Upper lobe of right lung (tissue), 1 donor: ENCODE data around the gene TASP1. TPM values are rescaled to one million over a fixed set of nuclear protein-coding genes. Genes with fewer than 3 reads are reported as not detected.

Source experiments
- ATAC-seq: fragments of 200-7000 bp; cut with Tn5 transposase; one replicate; pipeline ENCODE4 v1.9.1; 2020; ENCODE audit warnings: mild to moderate bottlenecking, moderate library complexity
- DNase-seq: peaks from one replicate; pipeline ENCODE4 v3.0.0-alpha.2; 2020
- H3K27ac ChIP-seq: fragments of 200-600 bp; one replicate; pipeline ENCODE4 v1.8.0; 2022
- H3K27me3 ChIP-seq: fragments of 200-600 bp; one replicate; pipeline ENCODE4 v1.8.0; 2022; ENCODE audit warnings: mild to moderate bottlenecking
- H3K36me3 ChIP-seq: fragments of 200-600 bp; one replicate; pipeline ENCODE4 v1.8.0; 2022
- H3K4me1 ChIP-seq: fragments of 200-600 bp; one replicate; pipeline ENCODE4 v1.8.0; 2022
- H3K4me3 ChIP-seq: fragments of 200-600 bp; one replicate; pipeline ENCODE4 v1.8.0; 2022; ENCODE audit warnings: mild to moderate bottlenecking
- H3K9me3 ChIP-seq: fragments of 200-600 bp; one replicate; pipeline ENCODE4 v1.8.0; 2022
- intact Hi-C: fragments of 100-400 bp; cut with DNase I; formaldehyde crosslinking; loops from one replicate; pipeline ENCODE4 v1.11.0; 2022
- total RNA-seq: library from RNA; stranded (reverse); fragmentation: NEBNext Ultra II Directional; extraction: Animal tissue kit (Norgen Biotek cat#: 25700); gene quantifications from one replicate; pipeline ENCODE4 v1.2.1, GENCODE V29; 2021
- TF ChIP-seq, protein P1 (sequence below): fragments of 200-600 bp; IDR thresholded peaks from one replicate; pipeline ENCODE4 v1.8.0; 2022; ENCODE audit warnings: antibody characterized with exemption
- donor health status: DM: no; HTN: yes; CAD: no; lungs with severe emphysema.

The TASP1 gene
- total RNA-seq, 1 donor from 2014 or later, result 17.1 TPM

DNA sequence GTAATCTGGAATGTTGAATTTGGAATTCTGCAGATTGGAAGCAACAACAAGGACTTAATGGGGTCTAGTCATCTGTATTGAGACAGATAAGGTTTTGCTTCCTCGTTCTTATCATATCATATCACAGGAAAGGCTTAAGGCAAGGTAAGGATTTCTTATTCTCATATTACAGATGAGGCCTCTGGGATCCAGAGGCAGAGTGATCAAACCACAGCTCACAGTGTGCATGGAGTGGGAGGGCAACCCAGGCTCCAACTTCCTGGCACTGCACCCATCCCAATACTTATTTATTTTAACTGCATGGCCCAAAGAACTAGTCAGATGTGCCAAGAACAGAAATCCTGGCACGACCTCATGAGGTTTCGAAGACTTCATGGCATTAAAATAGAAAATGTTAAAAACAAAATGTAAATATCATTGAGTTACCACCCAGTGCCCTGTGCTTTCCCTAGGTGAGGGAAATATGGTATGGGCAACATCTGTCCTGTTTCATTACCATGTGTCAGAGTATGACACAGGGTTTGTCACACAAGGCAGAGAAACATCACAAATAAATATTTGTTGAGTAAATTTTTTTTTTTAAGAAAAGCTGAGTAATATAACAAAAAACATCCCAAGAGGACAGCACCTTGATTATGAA, 225.8 kb downstream of the TASP1 start:
- Histone ChIP-seq H3K27me3 (no peaks in the 10 kb centered on the region), H3K36me3 (no peaks in the 10 kb centered on the region), H3K9me3 (no peaks in the 10 kb centered on the region), H3K4me1 (no peaks in the 10 kb centered on the region), H3K27ac (no peak overlapping the region), H3K4me3 (no peak overlapping the region)
- intact Hi-C loops, result no loop called here
- TF ChIP-seq, protein P1, sequence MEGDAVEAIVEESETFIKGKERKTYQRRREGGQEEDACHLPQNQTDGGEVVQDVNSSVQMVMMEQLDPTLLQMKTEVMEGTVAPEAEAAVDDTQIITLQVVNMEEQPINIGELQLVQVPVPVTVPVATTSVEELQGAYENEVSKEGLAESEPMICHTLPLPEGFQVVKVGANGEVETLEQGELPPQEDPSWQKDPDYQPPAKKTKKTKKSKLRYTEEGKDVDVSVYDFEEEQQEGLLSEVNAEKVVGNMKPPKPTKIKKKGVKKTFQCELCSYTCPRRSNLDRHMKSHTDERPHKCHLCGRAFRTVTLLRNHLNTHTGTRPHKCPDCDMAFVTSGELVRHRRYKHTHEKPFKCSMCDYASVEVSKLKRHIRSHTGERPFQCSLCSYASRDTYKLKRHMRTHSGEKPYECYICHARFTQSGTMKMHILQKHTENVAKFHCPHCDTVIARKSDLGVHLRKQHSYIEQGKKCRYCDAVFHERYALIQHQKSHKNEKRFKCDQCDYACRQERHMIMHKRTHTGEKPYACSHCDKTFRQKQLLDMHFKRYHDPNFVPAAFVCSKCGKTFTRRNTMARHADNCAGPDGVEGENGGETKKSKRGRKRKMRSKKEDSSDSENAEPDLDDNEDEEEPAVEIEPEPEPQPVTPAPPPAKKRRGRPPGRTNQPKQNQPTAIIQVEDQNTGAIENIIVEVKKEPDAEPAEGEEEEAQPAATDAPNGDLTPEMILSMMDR, result no peak
- DNase-seq (no peak), ATAC-seq (no peak)

DNA sequence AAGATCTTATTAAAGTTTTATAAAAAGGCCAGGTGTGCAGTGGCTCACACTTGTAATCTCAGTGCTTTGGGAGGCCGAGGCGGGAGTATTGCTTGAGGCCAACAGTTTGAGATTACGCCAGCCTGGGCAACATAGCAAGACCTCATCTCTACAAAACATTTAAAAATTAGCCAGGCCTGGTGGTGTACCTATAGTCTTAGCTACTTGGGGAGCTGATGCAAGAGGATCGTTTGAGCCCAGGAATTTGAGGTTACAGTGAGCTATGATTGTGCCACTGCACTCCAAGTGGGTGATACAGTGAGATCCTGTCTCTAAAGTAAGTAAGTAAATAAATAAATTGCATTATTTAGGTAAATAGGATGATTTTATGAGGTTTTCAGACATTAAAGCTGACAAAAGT, 234.4 kb downstream of the TASP1 start:
- Histone ChIP-seq H3K36me3 (no peaks in the 10 kb centered on the region), H3K4me1 (no peaks in the 10 kb centered on the region), H3K27ac (no peak overlapping the region), H3K4me3 (no peak overlapping the region), H3K9me3 (no peaks in the 10 kb centered on the region), H3K27me3 (no peaks in the 10 kb centered on the region)
- TF ChIP-seq, protein P1, result no peak
- no peak for DNase-seq
- intact Hi-C loops, result no loop called here
- no peak for ATAC-seq

DNA sequence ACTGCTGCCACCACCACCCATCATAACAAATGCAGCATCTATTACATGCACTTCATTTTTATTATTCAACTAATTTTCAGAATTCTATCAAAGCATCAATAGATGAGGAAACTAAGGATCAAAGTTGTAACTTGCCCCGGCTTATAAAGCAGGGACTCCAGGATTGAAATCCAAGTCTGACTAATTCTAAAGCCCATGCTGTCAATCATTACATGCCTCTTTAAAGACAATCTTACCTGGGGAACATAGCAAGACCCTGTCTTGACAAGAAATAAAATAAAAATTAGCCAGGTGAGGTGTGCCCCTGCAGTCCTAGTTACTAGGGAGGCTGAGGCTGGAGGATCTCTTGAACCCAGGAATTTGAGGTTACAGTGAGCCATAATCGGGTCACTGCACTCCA, 235.3 kb downstream of the TASP1 start:
- no peaks in the 10 kb centered on the region for H3K9me3 ChIP-seq
- DNase-seq, result no peak
- no peak for ATAC-seq
- no peaks in the 10 kb centered on the region for H3K36me3 ChIP-seq
- no peak overlapping the region for H3K27ac ChIP-seq
- H3K27me3 ChIP-seq, result no peaks in the 10 kb centered on the region
- TF ChIP-seq, protein P1, result no peak
- intact Hi-C loops, result no loop called here
- H3K4me1 ChIP-seq, result no peaks in the 10 kb centered on the region
- no peak overlapping the region for H3K4me3 ChIP-seq

DNA sequence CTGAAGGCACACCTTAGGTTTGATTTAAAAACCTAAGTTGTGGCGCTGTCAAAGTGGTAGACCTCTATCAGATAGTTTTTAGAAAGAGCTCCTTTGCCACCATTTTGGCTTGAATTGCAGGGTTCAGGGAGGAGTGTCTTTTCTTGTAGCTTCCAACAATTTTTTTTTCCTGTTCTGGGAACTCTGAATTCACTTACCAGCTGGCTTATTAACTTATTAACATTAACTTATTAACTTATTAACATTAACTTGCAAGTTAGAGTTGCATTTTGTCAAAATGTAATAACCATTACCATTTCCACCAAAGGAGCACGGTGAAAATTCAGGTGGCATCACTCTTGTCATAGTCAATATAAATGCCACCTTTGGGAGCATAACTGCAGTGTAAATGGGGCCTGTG, 235.7 kb downstream of the TASP1 start:
- no peaks in the 10 kb centered on the region for H3K36me3 ChIP-seq
- H3K4me3 ChIP-seq, result no peak overlapping the region
- no peaks in the 10 kb centered on the region for H3K9me3 ChIP-seq
- TF ChIP-seq, protein P1, result no peak
- no peak for DNase-seq
- no peak overlapping the region for H3K27ac ChIP-seq
- ATAC-seq, result no peak
- intact Hi-C loops, result no loop called here
- H3K4me1 ChIP-seq, result no peaks in the 10 kb centered on the region
- no peaks in the 10 kb centered on the region for H3K27me3 ChIP-seq

DNA sequence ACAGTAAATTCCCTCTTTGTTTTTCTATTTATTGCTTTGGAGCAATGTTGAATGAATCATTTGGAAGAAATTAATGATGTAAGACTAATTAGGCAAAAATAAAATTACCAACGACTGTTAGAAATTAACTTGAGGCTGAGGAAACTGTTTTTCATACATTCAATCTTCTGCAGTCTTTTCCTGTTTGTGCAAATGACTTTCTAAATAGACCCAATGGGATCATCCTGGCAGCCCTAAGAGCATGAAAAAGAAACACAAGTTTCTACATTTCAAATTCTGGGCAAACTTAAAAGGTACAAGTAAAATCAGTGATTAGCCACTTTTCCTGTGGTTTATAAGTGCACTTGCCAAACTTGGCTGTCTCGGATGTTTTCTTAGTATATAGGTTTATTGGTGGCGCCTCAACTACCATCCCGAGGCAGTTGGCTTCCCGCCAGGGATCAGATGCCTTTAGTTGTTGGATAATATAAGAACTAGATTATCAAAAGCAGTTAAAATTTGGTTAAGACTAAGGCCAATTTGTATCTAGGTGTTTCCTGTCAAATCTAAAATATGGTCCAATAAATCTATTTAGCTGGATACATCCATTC, 236.5 kb downstream of the TASP1 start:
- no peaks in the 10 kb centered on the region for H3K9me3 ChIP-seq
- no peaks in the 10 kb centered on the region for H3K4me1 ChIP-seq
- TF ChIP-seq, protein P1, result no peak
- H3K27ac ChIP-seq, result no peak overlapping the region
- intact Hi-C loops, result no loop called here
- H3K36me3 ChIP-seq, result no peaks in the 10 kb centered on the region
- ATAC-seq (no peak), DNase-seq (no peak)
- no peaks in the 10 kb centered on the region for H3K27me3 ChIP-seq
- H3K4me3 ChIP-seq, result no peak overlapping the region
